HEK293 (cell line): ENCODE data around the gene SECTM1.
A peak's percentile ranks its signal among the peaks of the same experiment; 100 is the strongest.

ENCODE experiments used
- FEZF1 ChIP-seq: fragments of 450-650 bp; formaldehyde crosslinking; IDR thresholded peaks from 2 replicates; pipeline ENCODE4 v1.5.1; 2016; ENCODE audit warnings: missing biosample characterization, missing genetic modification characterization
- HIC1 ChIP-seq: fragments of 450-650 bp; formaldehyde crosslinking; IDR thresholded peaks from 2 replicates; pipeline ENCODE4 v1.5.1; 2016; ENCODE audit warnings: missing biosample characterization, missing genetic modification characterization
- KLF17 ChIP-seq: fragments of 450-650 bp; formaldehyde crosslinking; IDR thresholded peaks from 2 replicates; pipeline ENCODE4 v1.5.1; 2016; ENCODE audit warnings: missing biosample characterization, missing genetic modification characterization
- OVOL3 ChIP-seq: fragments of 450-650 bp; formaldehyde crosslinking; IDR thresholded peaks from 2 replicates; pipeline ENCODE4 v1.5.1; 2016; ENCODE audit warnings: missing biosample characterization, missing genetic modification characterization
- SALL2 ChIP-seq: fragments of 450-650 bp; formaldehyde crosslinking; IDR thresholded peaks from 2 replicates; pipeline ENCODE4 v1.5.0; 2017; ENCODE audit warnings: missing biosample characterization, mild to moderate bottlenecking, missing genetic modification characterization, borderline replicate concordance
- SCRT2 ChIP-seq: fragments of 450-650 bp; formaldehyde crosslinking; IDR thresholded peaks from 2 replicates; pipeline ENCODE4 v1.5.1; 2016; ENCODE audit warnings: missing biosample characterization, missing genetic modification characterization
- SP7 ChIP-seq: fragments of 450-650 bp; formaldehyde crosslinking; IDR thresholded peaks from 2 replicates; pipeline ENCODE4 v1.5.1; 2016; ENCODE audit warnings: missing biosample characterization, missing genetic modification characterization
- ZFP3 ChIP-seq: fragments of 450-650 bp; formaldehyde crosslinking; IDR thresholded peaks from 2 replicates; pipeline ENCODE4 v1.5.1; 2016; ENCODE audit warnings: low read depth, missing biosample characterization, missing genetic modification characterization
- ZNF121 ChIP-seq: fragments of 450-650 bp; formaldehyde crosslinking; IDR thresholded peaks from 2 replicates; pipeline ENCODE4 v1.5.1; 2016; ENCODE audit warnings: missing biosample characterization, missing genetic modification characterization
- ZNF311 ChIP-seq: fragments of 450-650 bp; formaldehyde crosslinking; IDR thresholded peaks from 2 replicates; pipeline ENCODE4 v1.5.1; 2017; ENCODE audit warnings: missing biosample characterization, missing genetic modification characterization, borderline replicate concordance
- ZNF449 ChIP-seq: fragments of 450-650 bp; formaldehyde crosslinking; IDR thresholded peaks from 2 replicates; pipeline ENCODE4 v1.5.1; 2017; ENCODE audit warnings: missing biosample characterization, mild to moderate bottlenecking, missing genetic modification characterization, moderate library complexity
- ZNF48 ChIP-seq: fragments of 450-650 bp; formaldehyde crosslinking; IDR thresholded peaks from 2 replicates; pipeline ENCODE4 v1.5.1; 2016; ENCODE audit warnings: missing biosample characterization, missing genetic modification characterization
- ZNF560 ChIP-seq: fragments of 450-650 bp; formaldehyde crosslinking; IDR thresholded peaks from 2 replicates; pipeline ENCODE4 v1.5.1; 2017; ENCODE audit warnings: missing biosample characterization, missing genetic modification characterization, borderline replicate concordance
- ZNF571 ChIP-seq: fragments of 450-650 bp; formaldehyde crosslinking; IDR thresholded peaks from 2 replicates; pipeline ENCODE4 v1.5.0; 2017; ENCODE audit warnings: missing biosample characterization, missing genetic modification characterization
- ZNF585B ChIP-seq: fragments of 450-650 bp; formaldehyde crosslinking; IDR thresholded peaks from 2 replicates; pipeline ENCODE4 v1.5.1; 2016; ENCODE audit warnings: missing biosample characterization, missing genetic modification characterization
- ZNF664 ChIP-seq: fragments of 450-650 bp; formaldehyde crosslinking; IDR thresholded peaks from 2 replicates; pipeline ENCODE4 v1.5.1; 2016; ENCODE audit warnings: missing biosample characterization, missing genetic modification characterization
- ZNF692 ChIP-seq: fragments of 450-650 bp; formaldehyde crosslinking; IDR thresholded peaks from 2 replicates; pipeline ENCODE4 v1.5.1; 2016; ENCODE audit warnings: missing biosample characterization, missing genetic modification characterization
- ZNF701 ChIP-seq: fragments of 450-650 bp; formaldehyde crosslinking; IDR thresholded peaks from 2 replicates; pipeline ENCODE4 v1.5.1; 2016; ENCODE audit warnings: missing biosample characterization, missing genetic modification characterization
- ZNF704 ChIP-seq: fragments of 450-650 bp; formaldehyde crosslinking; IDR thresholded peaks from 2 replicates; pipeline ENCODE4 v1.5.1; 2016; ENCODE audit warnings: missing biosample characterization, missing genetic modification characterization
- ZNF76 ChIP-seq: fragments of 450-650 bp; formaldehyde crosslinking; IDR thresholded peaks from 2 replicates; pipeline ENCODE4; 2016; ENCODE audit warnings: low read depth, missing biosample characterization, missing genetic modification characterization, borderline replicate concordance

Gene SECTM1

GRCh38 chr17:82273327-82274133 lies 60.0 kb downstream of the SECTM1 start, which contains the start of gene CSNK1D (continued):
- no peak for TF ChIP-seq ZNF449 (tag by site-specific recombination)
- TF ChIP-seq ZNF704 (tag by site-specific recombination): no peak
- TF ChIP-seq ZNF311 (tag by site-specific recombination): no peak
- TF ChIP-seq SALL2 (tag by site-specific recombination): no peak
- no peak for TF ChIP-seq ZFP3 (tag by site-specific recombination)
- no peak for TF ChIP-seq ZNF560 (tag by site-specific recombination)
- peak; percentile 81 for TF ChIP-seq HIC1 (tag by site-specific recombination)
- no peak for TF ChIP-seq ZNF571
- TF ChIP-seq ZNF48 (tag by site-specific recombination): no peak
- TF ChIP-seq ZNF76 (tag by site-specific recombination): peak; percentile 86
- no peak for TF ChIP-seq SCRT2 (tag by site-specific recombination)
- TF ChIP-seq ZNF692 (tag by site-specific recombination): peak; percentile 80
- 0 out of 2 replicates have a peak, but pooled peaks have one; percentile 28 for TF ChIP-seq ZNF664
- TF ChIP-seq OVOL3 (tag by site-specific recombination): peak; percentile 71; the same call in 1 of the 2 replicates
- peak; percentile 28; the same call in 1 of the 2 replicates for TF ChIP-seq ZNF121 (tag by site-specific recombination)
- 0 out of 2 replicates have a peak, but pooled peaks have one; percentile 45 for TF ChIP-seq FEZF1 (tag by site-specific recombination)
- peak; percentile 96 for TF ChIP-seq KLF17 (tag by site-specific recombination)
- peak; percentile 94 for TF ChIP-seq SP7 (tag by site-specific recombination)
- TF ChIP-seq ZNF585B (tag by site-specific recombination): peak; percentile 24; the same call in 1 of the 2 replicates
- no peak; the same call in 1 of the 2 replicates for TF ChIP-seq ZNF701
- TF ChIP-seq, all 188 proteins: peak for 80
